DMS 273 (cell line): Measurements from ENCODE around the gene OTOP2.

ENCODE experiments used
- DNase-seq: peaks from one replicate; lab custom pipeline; 2025; ENCODE audit not compliant: unreplicated experiment; lab: John Stamatoyannopoulos, UW

The OTOP2 gene

GRCh38 chr17:74923538-74924249 lies 379 bp upstream of the OTOP2 start:
- peak; percentile 79 for DNase-seq

- no peak for DNase-seq
Measured at GRCh38 chr17:74925242-74925641, 1.2 kb downstream of the OTOP2 start.

- no peak for DNase-seq
Measured at GRCh38 chr17:74928786-74929185, 4.7 kb downstream of the OTOP2 start.

- no peak for DNase-seq
Measured at GRCh38 chr17:74930535-74931036, 6.5 kb downstream of the OTOP2 start.

- DNase-seq, result no peak
Measured at GRCh38 chr17:74935048-74935447, 11.0 kb downstream of the OTOP2 start.

GRCh38 chr17:74935585-74936469 lies 11.8 kb downstream of the OTOP2 start, which contains the start of gene OTOP3:
OTOP3 (plus strand) TSS chr17:74935898; CDS start chr17:74935922, 24 bp downstream.
- peak; percentile 44 for DNase-seq

- no peak for DNase-seq
Measured at GRCh38 chr17:74936470-74936799, 12.4 kb downstream of the OTOP2 start.

- no peak for DNase-seq
Measured at GRCh38 chr17:74937064-74938051, 13.3 kb downstream of the OTOP2 start.

- DNase-seq, result no peak
Measured at GRCh38 chr17:74938194-74938950, 14.3 kb downstream of the OTOP2 start.

- DNase-seq, result no peak
Measured at GRCh38 chr17:74939534-74939933, 15.5 kb downstream of the OTOP2 start.

GRCh38 chr17:74941128-74941725 lies 17.2 kb downstream of the OTOP2 start:
- no peak for DNase-seq

GRCh38 chr17:74943808-74944522 lies 19.9 kb downstream of the OTOP2 start:
- DNase-seq, result no peak

GRCh38 chr17:74945543-74945942 lies 21.5 kb downstream of the OTOP2 start:
- no peak for DNase-seq

- no peak for DNase-seq
Measured at GRCh38 chr17:74946641-74947040, 22.6 kb downstream of the OTOP2 start.

GRCh38 chr17:74947041-74947754 lies 23.1 kb downstream of the OTOP2 start:
- DNase-seq, result no peak

GRCh38 chr17:74949455-74950115 lies 25.5 kb downstream of the OTOP2 start:
- DNase-seq, result no peak

- no peak for DNase-seq
Measured at GRCh38 chr17:74950207-74950606, 26.1 kb downstream of the OTOP2 start.

GRCh38 chr17:74951065-74951464 lies 27.0 kb downstream of the OTOP2 start:
- DNase-seq, result no peak
